GM19099 (cell line): ENCODE measurements around the gene RAB6B.

Source experiments
- POLR2A ChIP-seq: IDR thresholded peaks from 3 replicates; pipeline ENCODE4 v1.6.1; 2011; ENCODE audit warnings: low read depth; ENCODE audit not compliant: insufficient read length; ENCODE audit errors: extremely low read depth

Gene RAB6B

GRCh38 chr3:133934996-133935842 is 39.5 kb upstream of the RAB6B start:
- no peak for TF ChIP-seq POLR2A

DNA sequence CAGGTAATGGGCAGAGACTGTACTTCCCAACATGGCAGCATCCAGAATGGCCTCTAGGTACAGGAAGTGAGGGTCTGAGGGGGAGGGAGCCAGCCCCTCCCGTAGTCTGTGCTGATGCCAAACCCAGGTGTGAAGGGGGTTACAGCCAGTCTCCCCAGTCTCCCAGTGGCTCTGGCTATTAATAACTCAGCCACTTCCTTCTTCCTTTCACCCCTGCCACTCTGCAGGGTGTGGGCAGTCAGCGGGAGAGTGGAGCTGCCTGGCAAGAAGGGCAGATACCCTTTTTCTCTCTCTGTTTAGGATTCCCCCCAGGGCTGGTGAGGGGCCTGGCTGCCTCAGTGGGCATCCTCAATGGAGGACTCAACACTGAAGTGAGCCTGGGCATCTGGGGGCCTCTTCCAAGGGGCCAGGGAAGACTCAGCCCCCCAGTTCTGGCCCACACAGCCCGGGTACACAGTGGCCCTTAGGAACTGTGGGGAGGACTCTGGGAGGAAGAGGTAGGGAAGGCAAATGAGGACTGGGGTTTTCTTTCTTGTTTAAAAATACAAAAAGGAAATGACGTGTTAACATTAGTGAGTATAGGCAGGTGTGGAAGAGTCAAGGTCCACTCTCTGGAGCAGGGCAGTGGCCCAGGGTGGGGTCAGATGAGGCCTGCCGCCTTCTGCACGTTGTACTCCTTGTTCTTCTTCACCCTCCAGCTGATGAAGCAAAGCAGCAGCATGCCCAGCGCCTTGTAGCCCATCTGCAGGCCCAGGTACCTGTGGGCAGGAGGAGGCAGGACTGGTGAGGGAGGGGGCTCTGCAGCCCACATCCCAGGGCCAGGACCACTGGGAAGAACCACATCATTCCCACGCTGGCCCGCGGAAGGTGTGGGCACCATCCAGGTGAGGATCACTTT is 38.6 kb upstream of the RAB6B start:
- TF ChIP-seq POLR2A: no peak

- TF ChIP-seq POLR2A: no peak
Measured at GRCh38 chr3:133933097-133934024, 37.7 kb upstream of the RAB6B start.

DNA sequence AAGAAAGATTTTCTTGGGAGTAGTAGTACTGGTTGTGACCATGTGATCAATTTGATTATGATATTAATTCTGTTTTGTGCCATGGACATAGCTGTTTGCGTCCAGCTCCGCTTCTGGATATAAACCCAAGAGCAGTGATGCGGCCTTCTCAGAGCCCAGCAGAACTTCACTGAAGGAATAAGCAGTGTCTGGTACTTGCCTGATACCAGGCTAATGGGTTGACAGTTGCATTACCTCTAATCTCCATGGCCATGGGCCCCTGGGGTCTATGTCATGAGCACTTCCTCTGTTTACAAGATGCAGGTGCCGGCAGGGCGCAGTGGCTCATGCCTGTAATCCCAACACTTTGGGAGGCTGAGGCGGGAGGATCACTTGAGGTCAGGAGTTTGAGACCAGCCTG is 36.3 kb upstream of the RAB6B start:
- TF ChIP-seq POLR2A: no peak

GRCh38 chr3:133931084-133931483 is 35.4 kb upstream of the RAB6B start:
- TF ChIP-seq POLR2A: no peak

GRCh38 chr3:133930341-133930933 is 34.8 kb upstream of the RAB6B start:
- no peak for TF ChIP-seq POLR2A

- TF ChIP-seq POLR2A: no peak
Measured at GRCh38 chr3:133928903-133929607, 33.4 kb upstream of the RAB6B start.

- TF ChIP-seq POLR2A: no peak
Measured at GRCh38 chr3:133928136-133928893, 32.6 kb upstream of the RAB6B start.

DNA sequence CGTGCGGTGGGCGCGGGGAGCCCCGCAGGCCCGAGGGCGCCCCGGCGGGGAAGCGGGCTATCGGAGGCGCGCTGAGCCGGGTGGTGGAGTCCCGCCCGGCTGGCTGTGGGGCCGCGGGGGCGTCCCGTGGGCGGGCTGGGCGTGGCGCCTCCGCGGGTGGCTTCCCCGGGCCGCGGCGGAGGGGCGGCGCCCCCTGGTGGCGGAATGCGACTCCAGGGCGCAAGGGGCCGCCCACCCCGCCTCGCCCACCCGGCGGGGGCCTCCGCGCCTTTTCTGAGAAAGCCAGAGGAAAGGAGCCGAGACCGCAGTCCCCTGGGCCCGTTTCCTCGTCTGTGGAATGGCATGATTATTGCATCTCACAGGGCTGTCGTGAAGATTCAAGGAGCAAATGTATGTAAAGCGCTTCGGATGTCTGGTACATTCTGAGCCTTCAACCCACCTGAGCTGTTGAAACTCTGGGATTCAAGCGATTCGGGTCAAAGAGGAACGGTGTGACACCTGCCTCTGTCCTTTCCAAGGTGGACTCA is 31.9 kb upstream of the RAB6B start:
- no peak for TF ChIP-seq POLR2A

DNA sequence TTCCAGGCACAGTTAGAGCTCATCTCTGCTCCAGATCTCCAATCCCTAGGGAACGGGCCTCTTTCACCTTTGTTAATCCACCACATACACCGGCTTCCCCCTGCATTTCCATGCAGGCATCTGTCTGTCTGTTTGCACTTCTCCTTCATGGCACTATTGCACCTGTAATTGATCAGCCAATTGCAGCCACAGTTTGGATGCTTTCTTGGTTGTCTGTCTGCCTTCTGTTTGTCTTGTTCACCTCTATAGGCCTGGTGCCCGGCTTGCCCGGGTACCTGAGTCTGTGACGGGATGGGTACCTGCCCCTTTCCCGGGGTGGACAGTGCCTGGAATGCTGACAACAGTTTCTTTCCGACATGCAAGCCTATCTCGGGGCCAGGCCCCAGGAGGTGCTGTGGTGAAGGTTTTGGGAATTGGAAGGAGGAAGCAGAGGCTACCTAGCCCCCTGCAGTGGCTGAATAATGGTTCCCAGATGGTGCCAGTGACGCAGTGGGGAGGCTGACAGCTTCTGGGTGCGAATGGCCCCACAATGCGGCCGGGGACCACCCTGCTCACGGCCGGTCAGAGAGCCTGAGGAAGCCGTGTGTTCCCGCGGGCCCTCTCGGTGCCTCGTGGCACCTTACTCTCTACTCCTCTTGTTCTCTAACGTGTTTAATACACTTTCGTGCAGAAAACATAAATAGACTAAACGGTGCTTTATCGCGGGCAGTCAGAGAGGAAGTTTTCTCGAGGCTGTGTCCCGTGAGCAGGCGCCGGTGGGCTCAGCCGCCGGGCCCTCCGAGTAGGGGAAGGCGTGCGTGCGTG is 31.3 kb upstream of the RAB6B start:
- no peak for TF ChIP-seq POLR2A

- no peak for TF ChIP-seq POLR2A
Measured at GRCh38 chr3:133925960-133926735, 30.5 kb upstream of the RAB6B start.
